ENCODE data around the gene PTPRG. TPM values are rescaled to one million over a fixed set of nuclear protein-coding genes. Genes with fewer than 3 reads are reported as not detected.

The PTPRG gene
- total RNA-seq, 1 experiment from 2014 or later = 69.3 TPM

GRCh38 chr3:61789861-61790260, 228.5 kb downstream of the PTPRG start:
- peaks cover 4% of the 10 kb centered on the region; the same call in 1 of the 2 replicates for H3K4me1 ChIP-seq (ENCODE audit: insufficient read depth, low read length)
- no peak overlapping the region for H3K4me2 ChIP-seq (ENCODE audit: insufficient read depth, insufficient read length, low read length)
- H3K27me3 ChIP-seq (ENCODE audit: insufficient read depth, low read length) = no peaks in the 10 kb centered on the region
- no peak overlapping the region for H2AFZ ChIP-seq (ENCODE audit: low read length)
- H4K20me1 ChIP-seq (ENCODE audit: control insufficient read depth, insufficient read depth, insufficient read length) = no peaks in the 10 kb centered on the region
- no peaks in the 10 kb centered on the region for H3K23me2 ChIP-seq (ENCODE audit: insufficient read length, low read depth, low read length, poor library complexity, severe bottlenecking)
- no peak overlapping the region for H4K5ac ChIP-seq (ENCODE audit: insufficient read length, low read depth, low read length)
- no peak overlapping the region for H3T11ph ChIP-seq (ENCODE audit: low read length)
- no CpG with 5 or more reads among the region's 3 CpGs for WGBS (ENCODE audit: extremely low coverage, insufficient read length, low lambda C conversion rate)
- H3K27ac Mint-ChIP-seq = peak overlapping the region in 1 of 3 experiments; percentile 2; a peak in 2 of 7 replicates
- TF ChIP-seq CTCF (conservative IDR thresholded peaks at IDR 0.05) = no peak
- no peak overlapping the region for H3K4ac ChIP-seq (ENCODE audit: low read depth, low read length)
- H3K9me3 Mint-ChIP-seq = no peaks in the 10 kb centered on the region
- H3K9ac ChIP-seq (ENCODE audit: extremely low read depth, insufficient read length, low read length) = no peak overlapping the region
- peaks cover 21% of the 10 kb centered on the region; the same call in 1 of the 2 replicates for H3K79me2 ChIP-seq (ENCODE audit: insufficient read depth, low read length)
- H3K18ac ChIP-seq (ENCODE audit: insufficient read length, low read depth, low read length) = no peak overlapping the region
- no peak overlapping the region for H3K27ac ChIP-seq (ENCODE audit: insufficient read length, low read depth, low read length)
- H2AK5ac ChIP-seq (ENCODE audit: insufficient read length, low read length) = no peak overlapping the region
- no peak overlapping the region for H2BK120ac ChIP-seq (ENCODE audit: low read depth, low read length, poor library complexity, severe bottlenecking)
- H2BK20ac ChIP-seq (ENCODE audit: low read depth, low read length, poor library complexity, severe bottlenecking) = no peak overlapping the region
- H3K56ac ChIP-seq (ENCODE audit: insufficient read length, low read depth, low read length) = no peak overlapping the region
- H3K36me3 Mint-ChIP-seq (ENCODE audit: insufficient read depth in 1 of 3, low read depth in 3 of 3) = no peaks in the 10 kb centered on the region
- H3K9me3 ChIP-seq (ENCODE audit: control insufficient read depth, low read depth, low read length) = no peaks in the 10 kb centered on the region
- no peak overlapping the region for H4K8ac ChIP-seq (replicated peaks; ENCODE audit: insufficient read length, low read depth, low read length)
- DNase-seq = no peak
- no peak overlapping the region for H3K23ac ChIP-seq (ENCODE audit: insufficient read length, low read depth, low read length)
- no peak overlapping the region for H4K91ac ChIP-seq (ENCODE audit: insufficient read length, low read depth, low read length)
- H3K14ac ChIP-seq (ENCODE audit: insufficient read depth, low read length) = no peak overlapping the region
- H3K79me1 ChIP-seq (ENCODE audit: insufficient read depth, low read depth, low read length, poor library complexity, severe bottlenecking) = no peaks in the 10 kb centered on the region
- peaks cover 15 to 28% of the 10 kb centered on the region in 2 experiments for H3K4me1 Mint-ChIP-seq
- H2BK12ac ChIP-seq (ENCODE audit: insufficient read length, low read depth, low read length) = no peak overlapping the region
- no peak overlapping the region for H2BK5ac ChIP-seq (ENCODE audit: insufficient read length, low read length)
- H3K4me3 Mint-ChIP-seq = no peak overlapping the region
- H3K27me3 Mint-ChIP-seq (ENCODE audit: low read depth) = no peaks in the 10 kb centered on the region
- H2BK15ac ChIP-seq (ENCODE audit: low read depth, low read length) = no peak overlapping the region
